HepG2 (cell line): ENCODE data around the gene LAG3. TPM values are rescaled to one million over a fixed set of nuclear protein-coding genes. Genes with fewer than 3 reads are reported as not detected.

Experiments used
- ATAC-seq: fragments of 200-7000 bp; cut with Tn5 transposase; 3 replicates; pipeline ENCODE4 v1.9.1; 2020; ENCODE audit warnings: mild to moderate bottlenecking, moderate library complexity
- BruUV-seq: library from RNA; stranded (reverse); fragments of 400-500 nt; replicated peaks from 2 replicates; lab custom pipeline; 2021; lab: Mats Ljungman, UMichigan
- CTCF ChIA-PET: fragments of 300-600 bp; formaldehyde crosslinking; extraction: SDS; loops from one replicate; lab custom pipeline; 2021; ENCODE audit warnings: low total read pairs, inconsistent platforms, low intra/inter-chr PET ratio; lab: Yijun Ruan, JAX
- POLR2A ChIA-PET: fragments of 350-600 bp; sonication (Branson Sonifier 250); formaldehyde crosslinking; loops from one replicate; lab custom pipeline; 2020; ENCODE audit warnings: antibody characterized with exemption, inconsistent platforms; lab: Yijun Ruan, JAX
- DNase-seq: peaks from one replicate; pipeline ENCODE4 v3.0.0-alpha.2; 2015; ENCODE audit warnings: low spot score
- FAIRE-seq: peaks from 3 replicates; lab custom pipeline; 2011; peaks lifted over from hg19 to GRCh38; lab: Jason Lieb, UNC
- H2AFZ ChIP-seq: one replicate; pipeline ENCODE4 v1.6.1; 2011; ENCODE audit warnings: low read length, inconsistent platforms
- H3K27ac ChIP-seq: fragments of 300-600 bp; 3 replicates; pipeline ENCODE4 v1.8.0; 2011; ENCODE audit warnings: mixed run types, mild to moderate bottlenecking, mixed read lengths, low read length, inconsistent platforms; ENCODE audit not compliant: insufficient read depth; ENCODE audit errors: extremely low read length
- H3K27me3 ChIP-seq, 2 experiments: fragments of 200-600 bp in 1 of 2; 2 replicates in 1 of 2; 3 replicates in 1 of 2; pipeline versions ENCODE4 v1.6.0 to v1.8.0; 2011; ENCODE audit warnings: low read length in 2 of 2, mild to moderate bottlenecking in 2 of 2, moderate library complexity in 2 of 2, inconsistent platforms in 1 of 2; ENCODE audit not compliant: insufficient read depth in 2 of 2, control insufficient read depth in 1 of 2
- H3K36me3 ChIP-seq, 2 experiments: fragments of 200-600 bp in 1 of 2; replicated peaks in 1 of 2; 2 replicates in 1 of 2; 3 replicates in 1 of 2; pipeline versions ENCODE4 v1.5.1 to v1.8.0; 2011; ENCODE audit warnings: low read length in 2 of 2, inconsistent platforms in 1 of 2; ENCODE audit not compliant: insufficient read depth in 2 of 2, control insufficient read depth in 1 of 2
- H3K4me1 ChIP-seq: 2 replicates; pipeline ENCODE4 v1.5.1; 2012; ENCODE audit warnings: low read length, inconsistent platforms; ENCODE audit not compliant: insufficient read depth
- H3K4me2 ChIP-seq: 2 replicates; pipeline ENCODE4 v1.6.0; 2011; ENCODE audit warnings: low read depth, low read length, inconsistent platforms
- H3K4me3 ChIP-seq, 3 experiments: fragments of 200-600 bp in 1 of 3; sonication (generic), shearing (Covaris generic) in 1 of 3; replicated peaks in 1 of 3; 2 replicates each; pipeline ENCODE4 v1.5.1; 2011 to 2016; ENCODE audit warnings: low read length in 3 of 3, inconsistent platforms in 2 of 3, low read depth in 2 of 3, mild to moderate bottlenecking in 2 of 3, control low read depth in 1 of 3, mixed read lengths in 1 of 3; ENCODE audit not compliant: insufficient read depth in 1 of 3
- H3K79me2 ChIP-seq: one replicate; pipeline ENCODE4 v1.6.1; 2011; ENCODE audit warnings: low read length, inconsistent platforms; ENCODE audit not compliant: insufficient read depth
- H3K9ac ChIP-seq: 2 replicates; pipeline ENCODE4 v1.6.0; 2011; ENCODE audit warnings: mild to moderate bottlenecking, low read depth, low read length, inconsistent platforms; ENCODE audit not compliant: insufficient read depth
- H3K9me3 ChIP-seq: 2 replicates; pipeline ENCODE4 v1.5.1; 2012; ENCODE audit warnings: mild to moderate bottlenecking, low read length
- H4K20me1 ChIP-seq: 2 replicates; pipeline ENCODE4 v1.6.0; 2011; ENCODE audit warnings: inconsistent platforms, mild to moderate bottlenecking, low read length, moderate library complexity; ENCODE audit not compliant: insufficient read depth
- CAMTA2 ChIP-seq: sonication (generic); formaldehyde crosslinking; IDR thresholded peaks from 2 replicates; pipeline ENCODE4 v1.4.0; 2020; ENCODE audit warnings: mild to moderate bottlenecking, missing genetic modification reagents, borderline replicate concordance
- HMGA1 ChIP-seq: sonication (generic); formaldehyde crosslinking; conservative IDR thresholded peaks from 2 replicates; pipeline ENCODE4 v1.4.0; 2020; ENCODE audit warnings: missing genetic modification reagents
- ISL2 ChIP-seq: sonication (generic); formaldehyde crosslinking; IDR thresholded peaks from 2 replicates; pipeline ENCODE4 v1.5.0; 2020; ENCODE audit warnings: missing genetic modification reagents
- NFAT5 ChIP-seq: sonication (generic); formaldehyde crosslinking; IDR thresholded peaks from 2 replicates; pipeline ENCODE4 v1.4.0; 2020; ENCODE audit warnings: missing genetic modification reagents
- SAP130 ChIP-seq: IDR thresholded peaks from 2 replicates; pipeline ENCODE4 v1.6.1; 2016; ENCODE audit warnings: low read depth
- SCMH1 ChIP-seq: sonication (generic); formaldehyde crosslinking; IDR thresholded peaks from 2 replicates; pipeline ENCODE4 v1.9.0; 2021; ENCODE audit warnings: missing genetic modification reagents, mild to moderate bottlenecking, borderline replicate concordance
- ZNF30 ChIP-seq: sonication (generic); formaldehyde crosslinking; IDR thresholded peaks from 2 replicates; pipeline ENCODE4 v1.5.0; 2020; ENCODE audit warnings: mild to moderate bottlenecking, missing genetic modification reagents
- ZNF513 ChIP-seq: sonication (generic); formaldehyde crosslinking; conservative IDR thresholded peaks from 2 replicates; pipeline ENCODE4 v1.5.0; 2020; ENCODE audit warnings: missing genetic modification reagents
- ZNF761 ChIP-seq: sonication (generic); formaldehyde crosslinking; conservative IDR thresholded peaks from 2 replicates; pipeline ENCODE4 v1.4.0; 2020; ENCODE audit warnings: mild to moderate bottlenecking, missing genetic modification reagents
- WGBS: methylation state at CpG from one replicate; pipeline ENCODE4 v1.1.6; 2017; ENCODE audit warnings: low lambda C conversion rate; 5-methylcytosine and 5-hydroxymethylcytosine counted together
- in situ Hi-C: cut with HindIII; loops from 2 replicates; pipeline ENCODE4 v1.10.0; 2017; ENCODE audit warnings: low pct_unique_long_range_greater_than_20kb; ENCODE audit not compliant: extremely low pct_ligation_motif_present
- intact Hi-C: fragments of 100-400 bp; cut with micrococcal nuclease; formaldehyde crosslinking; loops from one replicate; pipeline ENCODE4 v1.10.0; 2022; ENCODE audit not compliant: unreplicated experiment
- polyA plus RNA-seq, 8 experiments: library from polyadenylated mRNA; depleted of rRNA in 3 of 8; stranded (reverse) in 7 of 8; unstranded in 1 of 8; fragments of >200 nt; fragmentation: Illumina TruSeq in 4 of 8; extraction: Trizol in 4 of 8; gene quantifications; 2 replicates each; pipeline versions ENCODE4 v1.2.1 to v1.2.3, GENCODE V29; 2011 to 2016; ENCODE audit warnings: low read depth in 4 of 8, missing spikeins in 1 of 8, mixed read lengths in 1 of 8; ENCODE audit not compliant: insufficient read depth in 1 of 8
- total RNA-seq, 5 experiments: library from RNA; depleted of rRNA; stranded (reverse); fragments of >200 nt; fragmentation: Illumina TruSeq; extraction: Trizol; gene quantifications; 2 replicates each; pipeline ENCODE4 v1.2.3, GENCODE V29; 2016; ENCODE audit warnings: low read depth in 1 of 5
- TF ChIP-seq, protein P1 (sequence below): sonication (generic); formaldehyde crosslinking; IDR thresholded peaks from 2 replicates; pipeline ENCODE4 v1.4.0; 2020; ENCODE audit warnings: mild to moderate bottlenecking, missing genetic modification reagents, borderline replicate concordance

Gene LAG3
- total and polyA plus RNA-seq, 2 of the 13 experiments (the other 11 are each of a cell fraction or from before 2014, with no cell fraction given), result 0.11 to 0.26 TPM

DNA sequence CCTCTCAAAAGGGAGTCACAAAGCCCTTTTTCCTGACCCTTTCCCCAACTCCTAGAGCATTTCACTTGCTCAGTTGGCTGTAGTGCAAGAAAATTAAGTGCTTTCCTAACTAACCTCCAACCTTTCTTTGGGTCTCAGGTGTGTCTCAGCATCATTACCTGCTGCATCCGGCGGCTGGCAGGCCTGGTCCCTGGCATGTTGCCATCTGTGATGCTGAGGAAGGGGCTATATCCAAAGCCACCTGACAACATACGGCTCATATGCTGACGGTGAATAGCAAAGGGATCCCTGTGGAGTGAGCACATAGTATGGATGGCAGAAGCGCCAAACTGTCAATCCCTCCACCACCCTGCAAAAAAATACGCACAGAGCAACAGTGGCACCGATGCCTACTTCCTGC is 20.6 kb upstream of the LAG3 start (continued):
- TF ChIP-seq ZNF30 (CRISPR knock-in tag), result no peak
- no peak for TF ChIP-seq HMGA1
- TF ChIP-seq SCMH1 (CRISPR knock-in tag), result no peak
- no peak for TF ChIP-seq ZNF513 (CRISPR knock-in tag)

DNA sequence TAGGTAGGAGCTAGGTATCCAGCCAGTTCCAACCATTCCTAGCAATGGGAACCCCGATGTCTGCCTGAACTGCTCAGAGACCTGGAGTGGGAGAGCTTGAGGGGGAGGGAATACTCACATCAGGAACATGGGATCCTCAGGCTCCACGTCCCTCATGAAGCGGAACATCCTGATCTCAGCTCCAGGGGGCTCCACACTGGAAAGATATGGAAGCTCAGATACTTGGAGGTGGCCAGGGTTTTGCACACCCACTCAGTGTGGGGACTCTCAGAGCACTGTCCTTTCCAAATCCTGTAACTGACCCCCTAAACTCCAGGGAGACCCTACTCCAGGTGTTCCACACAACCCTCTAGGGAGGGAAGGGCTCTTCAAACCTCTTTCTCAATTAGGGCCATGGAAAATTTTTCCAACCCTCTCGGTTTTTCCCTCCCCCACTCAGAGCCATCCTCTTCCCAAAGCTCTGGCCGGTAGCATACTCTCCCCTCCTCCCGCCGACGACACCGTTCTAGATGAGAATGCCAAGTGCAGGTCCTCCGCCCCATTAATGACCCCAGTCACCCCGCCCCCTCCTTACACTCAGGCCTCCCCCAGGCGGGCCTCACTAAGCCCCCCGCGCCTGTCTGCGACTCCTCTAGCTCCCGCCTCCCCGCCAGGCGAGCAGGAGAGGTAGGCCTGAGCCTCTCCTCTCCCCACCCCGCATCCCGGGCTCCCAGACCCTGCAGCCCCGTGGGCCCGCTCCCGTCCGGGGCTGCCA is 20.0 kb upstream of the LAG3 start:
- intact Hi-C loops, result loop anchor here (2.0 kb wide), 2 partner anchors 18 to 64 kb away; partner anchors contain the start of gene ZNF384
- peak; percentile 59 for FAIRE-seq
- TF ChIP-seq, protein P1, sequence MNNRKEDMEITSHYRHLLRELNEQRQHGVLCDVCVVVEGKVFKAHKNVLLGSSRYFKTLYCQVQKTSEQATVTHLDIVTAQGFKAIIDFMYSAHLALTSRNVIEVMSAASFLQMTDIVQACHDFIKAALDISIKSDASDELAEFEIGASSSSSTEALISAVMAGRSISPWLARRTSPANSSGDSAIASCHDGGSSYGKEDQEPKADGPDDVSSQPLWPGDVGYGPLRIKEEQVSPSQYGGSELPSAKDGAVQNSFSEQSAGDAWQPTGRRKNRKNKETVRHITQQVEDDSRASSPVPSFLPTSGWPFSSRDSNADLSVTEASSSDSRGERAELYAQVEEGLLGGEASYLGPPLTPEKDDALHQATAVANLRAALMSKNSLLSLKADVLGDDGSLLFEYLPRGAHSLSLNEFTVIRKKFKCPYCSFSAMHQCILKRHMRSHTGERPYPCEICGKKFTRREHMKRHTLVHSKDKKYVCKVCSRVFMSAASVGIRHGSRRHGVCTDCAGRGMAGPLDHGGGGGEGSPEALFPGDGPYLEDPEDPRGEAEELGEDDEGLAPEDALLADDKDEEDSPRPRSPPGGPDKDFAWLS (CRISPR knock-in tag), result 0 out of 2 replicates have a peak, but pooled peaks have one; percentile 1
- TF ChIP-seq SAP130 (CRISPR knock-in tag) (no peak), ISL2 (CRISPR knock-in tag) (no peak), NFAT5 (no peak), CAMTA2 (CRISPR knock-in tag) (0 out of 2 replicates have a peak, but pooled peaks have one; percentile 19), ZNF761 (CRISPR knock-in tag) (0 out of 2 replicates have a peak, but pooled peaks have one; percentile 13)

More for the DNA sequence above, 20.0 kb upstream of the LAG3 start:
- POLR2A ChIA-PET, result interaction anchor here (1.0 to 3.8 kb wide), 29 partner anchors 8 to 198 kb away, joined by 3 to 162 read pairs (median 8); partner anchors contain the start of genes C12orf57, CD4, CDCA3 and COPS7A
- DNase-seq (peak; percentile 51), ATAC-seq (peak; percentile 29)
- no peaks in the 10 kb centered on the region for H3K27me3 ChIP-seq
- H3K4me2 ChIP-seq, result peak overlapping the region; percentile 98
- H3K4me3 ChIP-seq, result peak overlapping the region; percentile 73 to 99 (median 97)
- H3K27ac ChIP-seq, result peak overlapping the region; percentile 96
- H3K9ac ChIP-seq, result peak overlapping the region; percentile 96
- CTCF ChIA-PET, result interaction anchor here (1.1 to 4.4 kb wide), 5 partner anchors 15 to 83 kb away, joined by 3 to 54 read pairs (median 13); partner anchors contain the start of gene PTMS
- H2AFZ ChIP-seq, result no peak overlapping the region
- peaks cover 21% of the 10 kb centered on the region for H3K79me2 ChIP-seq
- peaks cover 28% of the 10 kb centered on the region for H3K4me1 ChIP-seq
- peaks cover 28 to 43% of the 10 kb centered on the region in 2 experiments for H3K36me3 ChIP-seq
- no peaks in the 10 kb centered on the region for H3K9me3 ChIP-seq
- in situ Hi-C loops, result loop anchor here (5.0 kb wide), 1 partner anchor 75 kb away; the partner anchor contains the start of gene P3H3
- TSS peak; percentile 55 for BruUV-seq
- WGBS, result 4% methylated on average over 15 of the region's 24 CpGs
- 0 out of 2 replicates have a peak, but pooled peaks cover 6% of the 10 kb centered on the region for H4K20me1 ChIP-seq
